Neural progenitor cell (in vitro differentiated cells): ENCODE data around the gene RAB24. TPM values are rescaled to one million over a fixed set of nuclear protein-coding genes. Genes with fewer than 3 reads are reported as not detected.
"Not testable (repeated sequence)": the region's sequence is repeated elsewhere in the genome, so short reads cannot be mapped to it uniquely, and the experiment has no call there.

Experiments
- DNase-seq: peaks from one replicate; pipeline ENCODE4 v3.0.0-alpha.2; 2016; ENCODE audit warnings: low spot score
- H2AFZ ChIP-seq: fragments of 200-600 bp; sonication (generic); replicated peaks from 2 replicates; pipeline ENCODE4 v1.6.1; 2016; ENCODE audit warnings: antibody characterized with exemption
- H3F3A ChIP-seq: fragments of 200-600 bp; sonication (generic); 2 replicates; pipeline ENCODE4 v1.6.1; 2016; ENCODE audit warnings: antibody characterized with exemption, low read depth
- H3K27ac ChIP-seq: fragments of 200-600 bp; sonication (generic); 2 replicates; pipeline ENCODE4 v1.5.1; 2016; ENCODE audit warnings: mild to moderate bottlenecking
- H3K27me3 ChIP-seq: fragments of 200-600 bp; sonication (generic); 2 replicates; pipeline ENCODE4 v1.6.1; 2016; ENCODE audit warnings: mild to moderate bottlenecking, moderate library complexity
- H3K36me3 ChIP-seq: fragments of 200-600 bp; sonication (generic); 2 replicates; pipeline ENCODE4 v1.5.1; 2016
- H3K4me1 ChIP-seq: fragments of 200-600 bp; sonication (generic); 2 replicates; pipeline ENCODE4 v1.6.1; 2016; ENCODE audit warnings: mixed run types
- H3K4me2 ChIP-seq: fragments of 200-600 bp; sonication (generic); 2 replicates; pipeline ENCODE4 v1.6.1; 2016
- H3K4me3 ChIP-seq: fragments of 200-600 bp; sonication (generic); 2 replicates; pipeline ENCODE4 v1.5.1; 2016
- H3K79me2 ChIP-seq: fragments of 200-600 bp; sonication (generic); 2 replicates; pipeline ENCODE4 v1.6.1; 2016; ENCODE audit warnings: low read depth
- H3K9ac ChIP-seq: fragments of 200-600 bp; sonication (generic); 2 replicates; pipeline ENCODE4 v1.6.1; 2016
- H3K9me3 ChIP-seq: fragments of 200-600 bp; sonication (generic); 2 replicates; pipeline ENCODE4 v1.5.1; 2016; ENCODE audit warnings: low read depth
- H4K20me1 ChIP-seq: fragments of 200-600 bp; sonication (generic); 2 replicates; pipeline ENCODE4 v1.6.1; 2016; ENCODE audit warnings: low read depth
- H3K27ac Mint-ChIP-seq: 3 replicates; pipeline ENCODE4 v1.8.0; 2021; ENCODE audit warnings: mixed read lengths
- H3K27me3 Mint-ChIP-seq: 2 replicates; pipeline ENCODE4 v1.8.0; 2022; ENCODE audit warnings: low read depth, mild to moderate bottlenecking, inconsistent platforms, moderate library complexity, mixed read lengths; ENCODE audit not compliant: insufficient read depth
- H3K36me3 Mint-ChIP-seq: 3 replicates; pipeline ENCODE4 v1.8.0; 2021; ENCODE audit warnings: mixed read lengths
- H3K4me1 Mint-ChIP-seq: 3 replicates; pipeline ENCODE4 v1.8.0; 2021; ENCODE audit warnings: mixed read lengths
- H3K4me3 Mint-ChIP-seq: 3 replicates; pipeline ENCODE4 v1.8.0; 2021; ENCODE audit warnings: mild to moderate bottlenecking, moderate library complexity, mixed read lengths
- H3K9me3 Mint-ChIP-seq: 3 replicates; pipeline ENCODE4 v1.8.0; 2020; ENCODE audit warnings: mixed read lengths
- CTCF ChIP-seq: fragments of 200-600 bp; sonication (generic); IDR thresholded peaks from 2 replicates; pipeline ENCODE4 v1.5.1; 2017; ENCODE audit warnings: antibody characterized with exemption, mild to moderate bottlenecking
- EZH2 ChIP-seq: fragments of 200-600 bp; sonication (generic); IDR thresholded peaks from 2 replicates; pipeline ENCODE4 v1.6.1; 2017; ENCODE audit warnings: antibody characterized with exemption, mild to moderate bottlenecking, moderate library complexity
- EZH2phosphoT487 ChIP-seq: fragments of 200-600 bp; sonication (generic); IDR thresholded peaks from 2 replicates; pipeline ENCODE4 v1.6.1; 2017; ENCODE audit warnings: antibody characterized with exemption
- total RNA-seq: library from RNA; depleted of rRNA; stranded (reverse); fragments of >200 nt; gene quantifications from 2 replicates; pipeline ENCODE4 v1.2.3, GENCODE V29; 2015; ENCODE audit warnings: low replicate concordance

Gene RAB24
- total RNA-seq, 1 donor from 2014 or later: 4.3 TPM

- H4K20me1 ChIP-seq: no peaks in the 10 kb centered on the region
- peaks cover 18% of the 10 kb centered on the region for H3K79me2 ChIP-seq
- no peak overlapping the region for H3K4me2 ChIP-seq
- H3K4me3 Mint-ChIP-seq: no peak overlapping the region
- no peak for TF ChIP-seq CTCF
- TF ChIP-seq EZH2: no peak
- no peak for TF ChIP-seq EZH2phosphoT487
- no peaks in the 10 kb centered on the region for H3K27me3 ChIP-seq
- no peaks in the 10 kb centered on the region for H3K9me3 Mint-ChIP-seq
- H2AFZ ChIP-seq: no peak overlapping the region
- H3K4me3 ChIP-seq: no peak overlapping the region
- no peaks in the 10 kb centered on the region for H3K4me1 Mint-ChIP-seq
- H3K4me1 ChIP-seq: no peaks in the 10 kb centered on the region
- peaks cover 32% of the 10 kb centered on the region for H3K36me3 ChIP-seq
- DNase-seq: no peak
- no peak overlapping the region for H3K9ac ChIP-seq
- peaks cover 27% of the 10 kb centered on the region for H3K36me3 Mint-ChIP-seq
- H3K27me3 Mint-ChIP-seq: no peaks in the 10 kb centered on the region
- H3K27ac Mint-ChIP-seq: no peak overlapping the region
- H3K9me3 ChIP-seq: no peaks in the 10 kb centered on the region
- H3F3A ChIP-seq: peaks cover 34% of the 10 kb centered on the region
- peak overlapping the region; percentile 55 for H3K27ac ChIP-seq
Measured at GRCh38 chr5:177260961-177261360, 42.6 kb downstream of the RAB24 start.

- H3K4me2 ChIP-seq, H3K9me3 Mint-ChIP-seq, H3K4me1 Mint-ChIP-seq, H3K4me1 ChIP-seq, H3K27me3 ChIP-seq, H3K9ac ChIP-seq, H4K20me1 ChIP-seq, H3K4me3 Mint-ChIP-seq, H3K9me3 ChIP-seq, H3K27me3 Mint-ChIP-seq, H3K27ac Mint-ChIP-seq, H2AFZ ChIP-seq, H3K4me3 ChIP-seq, DNase-seq: not testable (repeated sequence)
- Histone ChIP-seq H3K36me3 (peaks cover 31% of the 10 kb centered on the region), H3K27ac (peak overlapping the region; percentile 53), H3F3A (peaks cover 41% of the 10 kb centered on the region), H3K79me2 (peaks cover 38% of the 10 kb centered on the region)
- peaks cover 24% of the 10 kb centered on the region for H3K36me3 Mint-ChIP-seq
Measured at GRCh38 chr5:177258711-177259110, 44.8 kb downstream of the RAB24 start.

- Histone ChIP-seq H4K20me1 (peaks cover 13% of the 10 kb centered on the region), H3K9me3 (no peaks in the 10 kb centered on the region), H3K4me1 (no peaks in the 10 kb centered on the region), H3K9ac (no peak overlapping the region), H3K27me3 (no peaks in the 10 kb centered on the region), H3K4me3 (no peak overlapping the region), H3K27ac (no peak overlapping the region), H3K79me2 (peaks cover 55% of the 10 kb centered on the region), H3F3A (peaks cover 25% of the 10 kb centered on the region), H3K36me3 (peaks cover 18% of the 10 kb centered on the region), H3K4me2 (no peak overlapping the region), H2AFZ (no peak overlapping the region)
- Mint-ChIP-seq H3K9me3 (no peaks in the 10 kb centered on the region), H3K36me3 (peaks cover 24% of the 10 kb centered on the region), H3K4me3 (no peak overlapping the region), H3K4me1 (no peaks in the 10 kb centered on the region), H3K27me3 (no peaks in the 10 kb centered on the region), H3K27ac (no peak overlapping the region)
- no peak for DNase-seq
- TF ChIP-seq EZH2phosphoT487 (no peak), EZH2 (no peak), CTCF (no peak)
Measured at GRCh38 chr5:177256296-177256695, 47.2 kb downstream of the RAB24 start.

- no peak overlapping the region for H3K9ac ChIP-seq
- H4K20me1 ChIP-seq: peaks cover 17% of the 10 kb centered on the region
- H3K4me1 Mint-ChIP-seq: no peaks in the 10 kb centered on the region
- H3F3A ChIP-seq: peaks cover 7% of the 10 kb centered on the region
- no peak overlapping the region for H3K4me2 ChIP-seq
- no peaks in the 10 kb centered on the region for H3K27me3 Mint-ChIP-seq
- no peaks in the 10 kb centered on the region for H3K27me3 ChIP-seq
- H3K27ac Mint-ChIP-seq: no peak overlapping the region
- H2AFZ ChIP-seq: no peak overlapping the region
- no peak overlapping the region for H3K4me3 ChIP-seq
- H3K36me3 ChIP-seq: peaks cover 6% of the 10 kb centered on the region
- TF ChIP-seq CTCF: no peak
- TF ChIP-seq EZH2: no peak
- no peak for TF ChIP-seq EZH2phosphoT487
- H3K36me3 Mint-ChIP-seq: peaks cover 22% of the 10 kb centered on the region
- no peak for DNase-seq
- H3K4me3 Mint-ChIP-seq: no peak overlapping the region
- no peaks in the 10 kb centered on the region for H3K9me3 ChIP-seq
- no peaks in the 10 kb centered on the region for H3K4me1 ChIP-seq
- no peak overlapping the region for H3K27ac ChIP-seq
- no peaks in the 10 kb centered on the region for H3K9me3 Mint-ChIP-seq
- peaks cover 68% of the 10 kb centered on the region for H3K79me2 ChIP-seq
Measured at GRCh38 chr5:177253252-177253651, 50.3 kb downstream of the RAB24 start.

Other genes starting within 250 kb of the RAB24 start
- gene FGFR4, start 216.8 kb downstream of the RAB24 start, total RNA-seq: 8.2 and 41.3 TPM in 2 replicates
- 61.3 and 114 TPM in 2 replicates for gene NSD1, start 169.9 kb downstream of the RAB24 start, total RNA-seq
- 133 and 206 TPM in 2 replicates for gene PRELID1, start 80 bp upstream of the RAB24 start, total RNA-seq
- gene MXD3, start 8.2 kb upstream of the RAB24 start, total RNA-seq: 31.1 and 65.4 TPM in 2 replicates
- gene LMAN2, start 47.9 kb upstream of the RAB24 start, total RNA-seq: 96.5 and 116 TPM in 2 replicates
- 3.2 and 19.0 TPM in 2 replicates for gene RGS14, start 54.2 kb upstream of the RAB24 start, total RNA-seq
- gene SLC34A1, start 80.7 kb upstream of the RAB24 start, total RNA-seq: not detected in 2 replicates
- gene PFN3, start 96.9 kb upstream of the RAB24 start, total RNA-seq: not detected in 2 replicates
- 2.0 TPM in 1 of 2 replicates, not detected in the other for gene F12, start 105.8 kb upstream of the RAB24 start, total RNA-seq
- gene GRK6, start 123.0 kb upstream of the RAB24 start, total RNA-seq: 24.0 and 50.6 TPM in 2 replicates
- 4.5 and 31.7 TPM in 2 replicates for gene PRR7, start 143.1 kb upstream of the RAB24 start, total RNA-seq
- gene DBN1, start 169.9 kb upstream of the RAB24 start, total RNA-seq: 113 and 338 TPM in 2 replicates
- gene PDLIM7, start 193.9 kb upstream of the RAB24 start, total RNA-seq: 38.7 and 208 TPM in 2 replicates
- 0.54 and 0.93 TPM in 2 replicates for gene DOK3, start 206.1 kb upstream of the RAB24 start, total RNA-seq
- gene DDX41, start 213.2 kb upstream of the RAB24 start, total RNA-seq: 60.7 and 118 TPM in 2 replicates